GM20000 (cell line): ENCODE measurements around the gene FRAS1.
A peak's percentile ranks its signal among the peaks of the same experiment; 100 is the strongest.

Experiments
- DNase-seq: peaks from one replicate; pipeline ENCODE4 v3.0.0; 2012; ENCODE audit warnings: low spot score
- TF ChIP-seq, protein P1 (sequence below): IDR thresholded peaks from 2 replicates; pipeline ENCODE4 v1.5.1; 2012; ENCODE audit warnings: mild to moderate bottlenecking, control low read depth; ENCODE audit errors: extremely low read depth, missing control alignments

The FRAS1 gene

DNA sequence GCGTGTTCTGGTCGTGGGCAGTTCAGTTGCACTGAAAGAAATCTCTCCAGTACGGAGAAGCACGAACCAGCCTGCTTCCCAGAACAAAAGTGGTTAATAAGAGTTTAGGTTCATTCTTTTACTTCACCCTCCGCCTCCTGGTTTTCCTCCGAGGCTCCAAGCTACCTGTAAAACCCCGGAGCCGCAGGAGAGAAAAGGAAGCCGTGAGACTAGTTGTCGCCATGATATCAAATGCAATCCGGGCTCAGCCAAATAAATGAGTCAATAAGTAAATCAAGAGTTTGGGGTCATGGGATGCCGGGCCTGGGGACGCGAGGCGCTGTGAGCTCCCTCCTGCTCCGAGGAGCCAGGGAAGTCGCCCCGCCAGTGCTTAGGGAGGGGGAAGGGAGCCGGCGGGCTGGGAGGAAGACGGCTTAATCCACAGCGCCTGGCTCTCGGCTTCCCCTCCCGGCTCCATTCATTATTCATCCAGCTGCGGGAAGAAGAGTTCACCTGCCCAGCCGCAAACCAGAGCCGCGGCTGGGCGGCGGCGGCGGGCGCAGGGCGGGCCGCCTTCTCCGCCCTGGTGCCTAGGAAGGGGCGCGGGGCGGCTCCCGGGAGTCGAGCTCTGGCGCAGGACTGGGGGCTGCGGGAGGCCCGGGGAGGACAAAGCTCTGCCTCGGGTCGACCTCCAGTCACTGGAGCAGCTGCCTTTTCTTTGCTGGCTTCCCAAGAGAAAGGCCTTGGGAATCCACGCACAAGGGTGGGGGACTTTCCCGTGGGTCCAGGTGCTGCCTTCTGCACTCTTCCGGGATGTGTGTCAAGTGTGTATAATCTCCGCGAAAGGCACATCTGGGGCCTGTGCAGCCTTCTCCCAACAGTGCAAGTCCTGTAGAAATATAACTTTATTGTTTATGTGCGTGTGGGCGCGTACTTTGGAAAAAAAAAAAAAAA, 1.7 kb downstream of the FRAS1 start:
- peak; percentile 36 for DNase-seq
- TF ChIP-seq, protein P1, sequence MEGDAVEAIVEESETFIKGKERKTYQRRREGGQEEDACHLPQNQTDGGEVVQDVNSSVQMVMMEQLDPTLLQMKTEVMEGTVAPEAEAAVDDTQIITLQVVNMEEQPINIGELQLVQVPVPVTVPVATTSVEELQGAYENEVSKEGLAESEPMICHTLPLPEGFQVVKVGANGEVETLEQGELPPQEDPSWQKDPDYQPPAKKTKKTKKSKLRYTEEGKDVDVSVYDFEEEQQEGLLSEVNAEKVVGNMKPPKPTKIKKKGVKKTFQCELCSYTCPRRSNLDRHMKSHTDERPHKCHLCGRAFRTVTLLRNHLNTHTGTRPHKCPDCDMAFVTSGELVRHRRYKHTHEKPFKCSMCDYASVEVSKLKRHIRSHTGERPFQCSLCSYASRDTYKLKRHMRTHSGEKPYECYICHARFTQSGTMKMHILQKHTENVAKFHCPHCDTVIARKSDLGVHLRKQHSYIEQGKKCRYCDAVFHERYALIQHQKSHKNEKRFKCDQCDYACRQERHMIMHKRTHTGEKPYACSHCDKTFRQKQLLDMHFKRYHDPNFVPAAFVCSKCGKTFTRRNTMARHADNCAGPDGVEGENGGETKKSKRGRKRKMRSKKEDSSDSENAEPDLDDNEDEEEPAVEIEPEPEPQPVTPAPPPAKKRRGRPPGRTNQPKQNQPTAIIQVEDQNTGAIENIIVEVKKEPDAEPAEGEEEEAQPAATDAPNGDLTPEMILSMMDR: no peak

DNA sequence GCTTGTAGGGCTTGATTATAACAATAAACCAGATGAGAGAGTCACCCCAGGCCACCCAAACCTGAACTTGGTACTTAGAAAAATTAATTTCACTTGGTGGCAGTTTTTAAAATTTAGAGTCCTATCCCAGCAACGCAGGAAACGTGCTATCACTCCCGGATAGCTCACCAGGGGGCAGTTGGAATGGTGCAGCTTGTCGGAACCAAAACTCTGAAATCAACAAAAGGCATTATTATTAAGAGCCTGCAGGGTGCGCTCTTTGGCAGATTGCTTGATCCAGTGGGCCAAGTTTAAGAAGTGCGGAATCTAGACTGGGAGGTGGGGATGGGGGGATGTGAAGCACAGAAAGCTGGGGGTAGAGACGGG, 2.4 kb downstream of the FRAS1 start:
- DNase-seq: peak; percentile 59
- TF ChIP-seq, protein P1: peak; percentile 31

DNA sequence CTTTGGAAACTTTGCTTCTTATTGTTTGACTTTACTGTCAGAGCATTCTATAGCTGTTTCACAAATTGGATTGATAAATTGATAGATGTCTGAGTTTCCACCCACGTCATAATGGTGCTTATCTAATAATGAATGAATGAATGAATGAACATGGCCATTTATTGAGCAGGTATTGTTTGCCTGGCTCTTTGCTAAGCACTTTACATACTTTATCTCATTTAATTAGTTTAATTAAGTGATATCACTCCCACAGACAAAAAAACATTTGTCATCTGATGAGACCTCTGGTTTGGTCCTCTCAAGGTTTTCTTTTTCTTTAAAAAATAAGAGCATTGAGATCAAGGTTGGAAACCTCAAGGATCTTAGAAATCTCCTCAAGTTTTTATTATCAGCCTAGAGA, 2.8 kb downstream of the FRAS1 start:
- TF ChIP-seq, protein P1: no peak
- DNase-seq: no peak

DNA sequence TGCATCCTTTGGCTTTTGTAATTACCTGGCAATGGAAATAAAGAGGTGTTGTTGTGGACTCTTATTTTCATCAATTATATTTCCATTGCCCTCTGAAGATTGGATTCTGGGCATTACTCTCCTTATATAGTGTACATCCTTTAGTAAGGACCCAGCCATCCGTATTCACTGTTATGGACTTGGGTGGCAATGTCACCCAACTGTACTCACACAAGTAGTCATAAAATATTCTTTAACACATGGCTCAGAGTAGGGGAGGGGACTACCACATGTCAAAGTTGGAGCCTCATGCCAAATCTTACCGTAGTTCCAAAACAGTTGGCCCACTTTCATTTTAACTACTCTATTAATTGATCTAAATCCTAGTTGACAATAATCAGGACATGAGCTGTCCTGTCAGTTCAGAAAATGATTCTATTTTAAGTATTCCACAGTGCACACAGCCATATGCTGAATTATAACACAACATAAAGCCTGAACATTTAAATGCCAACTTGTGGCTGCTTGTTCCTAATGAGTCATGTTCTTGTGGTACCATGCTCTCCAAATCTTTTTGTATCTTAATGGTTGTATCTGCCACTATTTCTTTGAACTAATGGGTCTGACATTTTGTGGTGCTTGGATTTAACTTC, 4.9 kb downstream of the FRAS1 start:
- TF ChIP-seq, protein P1: no peak
- no peak for DNase-seq

DNA sequence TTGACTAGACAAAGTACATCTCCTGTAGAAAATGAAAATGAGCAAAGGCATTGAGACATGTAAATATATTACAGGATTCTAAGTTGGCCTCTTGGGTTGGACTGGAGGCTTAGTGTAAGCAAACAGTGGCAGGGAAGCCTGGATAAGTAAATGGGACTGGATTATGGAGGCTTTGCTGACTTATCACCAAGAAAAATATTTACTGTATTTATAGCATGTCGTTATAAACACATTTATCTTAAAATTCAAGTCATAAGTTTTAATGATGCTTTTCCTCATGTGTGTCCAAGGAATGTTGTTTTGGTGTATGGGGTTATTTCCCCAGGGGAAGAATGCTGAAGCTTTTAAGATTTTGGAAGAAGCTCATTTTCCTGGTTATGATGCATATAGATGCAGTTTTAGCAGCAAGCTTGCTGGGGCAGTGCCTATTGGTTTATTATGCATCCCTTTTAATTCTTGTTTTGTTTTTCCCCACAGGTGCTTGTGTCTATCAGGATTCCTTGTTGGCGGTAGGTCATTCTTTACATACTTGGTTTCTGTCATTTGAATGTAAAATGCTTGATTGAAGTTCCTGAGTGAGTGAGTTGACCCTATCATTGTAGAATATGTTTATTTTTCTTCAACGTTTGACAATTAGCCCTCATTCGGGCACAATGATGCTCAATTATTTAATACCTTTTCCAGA, 8.5 kb downstream of the FRAS1 start:
- TF ChIP-seq, protein P1: no peak

DNA sequence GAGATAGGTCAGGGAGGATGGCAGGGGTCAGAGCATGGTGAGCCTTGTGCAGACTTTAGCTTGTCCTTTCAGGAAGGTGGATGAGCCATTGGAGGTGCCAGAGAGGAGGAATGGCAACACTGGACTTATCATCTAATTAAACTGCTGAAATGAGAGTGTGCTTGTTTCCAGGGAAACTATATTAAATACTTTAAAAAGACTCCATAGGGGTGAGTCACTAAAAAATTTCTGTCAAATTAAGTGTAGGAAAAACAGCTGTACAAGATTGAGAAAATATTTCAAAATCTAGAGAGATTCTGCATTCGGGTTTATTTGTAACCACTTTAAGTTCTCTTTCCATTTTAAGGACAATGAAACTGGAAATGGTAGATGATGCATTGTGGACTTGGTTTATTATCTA, 11.4 kb downstream of the FRAS1 start:
- no peak for DNase-seq
- TF ChIP-seq, protein P1: no peak

More for the DNA sequence above, 8.5 kb downstream of the FRAS1 start:
- no peak for DNase-seq

DNA sequence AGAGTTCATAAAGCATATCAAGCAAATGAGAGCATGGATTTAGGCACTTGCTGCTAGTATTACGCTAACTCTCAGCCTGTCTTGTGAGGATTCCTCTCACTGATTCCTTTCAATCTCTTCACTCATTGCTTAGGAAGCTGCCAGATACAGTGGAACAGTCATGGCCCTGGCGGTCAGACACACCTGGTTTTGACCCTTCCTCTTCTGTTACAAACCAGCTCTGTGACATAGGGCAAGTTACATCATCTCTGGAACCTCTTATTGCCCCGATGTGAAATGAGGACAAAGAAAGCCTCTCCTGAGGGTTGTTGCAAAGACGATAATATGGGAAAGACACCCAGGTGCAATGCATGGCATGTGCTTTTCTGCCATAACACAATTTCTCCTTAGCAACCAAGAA, 12.2 kb downstream of the FRAS1 start:
- DNase-seq: no peak
- TF ChIP-seq, protein P1: no peak
